ENCODE data around the gene MBD6. TPM values are rescaled to one million over a fixed set of nuclear protein-coding genes. Genes with fewer than 3 reads are reported as not detected.
"Not testable (repeated sequence)": the region's sequence is repeated elsewhere in the genome, so short reads cannot be mapped to it uniquely, and the experiment has no call there.

Gene MBD6
- total RNA-seq, 4 donors from 2014 or later, result 38.0 to 144 (median 71.5) TPM

- Histone ChIP-seq H3K4me3 (no peak overlapping the region), H3K27me3 (no peaks in the 10 kb centered on the region), H3K27ac (no peak overlapping the region), H3K9me3 (no peaks in the 10 kb centered on the region), H3K4me1 (no peaks in the 10 kb centered on the region), H3K36me3 (peaks cover 0 to 48% (median 0%) of the 10 kb centered on the region in 3 donors)
- DNase-seq, result no peak
- TF ChIP-seq CTCF (IDR thresholded peaks at IDR 0.05), result no peak
- no peak for TF ChIP-seq POLR2A (IDR thresholded peaks at IDR 0.05)
Measured at GRCh38 chr12:57498571-57498970, 24.1 kb upstream of the MBD6 start.

- Histone ChIP-seq H3K4me3 (no peak overlapping the region), H3K27me3 (no peaks in the 10 kb centered on the region), H3K36me3 (peaks cover 0 to 64% (median 0%) of the 10 kb centered on the region in 3 donors), H3K4me1 (no peaks in the 10 kb centered on the region), H3K27ac (no peak overlapping the region), H3K9me3 (no peaks in the 10 kb centered on the region)
- DNase-seq, result no peak
- TF ChIP-seq POLR2A (IDR thresholded peaks at IDR 0.05) (no peak), CTCF (IDR thresholded peaks at IDR 0.05) (no peak)
Measured at GRCh38 chr12:57500213-57500612, 22.4 kb upstream of the MBD6 start.

GRCh38 chr12:57502311-57502969 is 20.2 kb upstream of the MBD6 start:
- not testable (repeated sequence) for DNase-seq, H3K27ac ChIP-seq, H3K9me3 ChIP-seq, H3K4me3 ChIP-seq, H3K4me1 ChIP-seq, H3K27me3 ChIP-seq
- H3K36me3 ChIP-seq, result peaks cover 0 to 77% (median 0%) of the 10 kb centered on the region in 3 donors

- H3K4me1 ChIP-seq, H3K9me3 ChIP-seq, H3K27me3 ChIP-seq, H3K4me3 ChIP-seq, DNase-seq, H3K27ac ChIP-seq: not testable (repeated sequence)
- peaks cover 0 to 56% (median 0%) of the 10 kb centered on the region in 3 donors for H3K36me3 ChIP-seq
Measured at GRCh38 chr12:57506541-57506940, 16.1 kb upstream of the MBD6 start.

GRCh38 chr12:57507796-57508195 is 14.8 kb upstream of the MBD6 start:
- not testable (repeated sequence) for H3K27ac ChIP-seq, H3K4me3 ChIP-seq, H3K27me3 ChIP-seq, H3K9me3 ChIP-seq, DNase-seq, H3K4me1 ChIP-seq
- H3K36me3 ChIP-seq, result peaks cover 0 to 60% (median 0%) of the 10 kb centered on the region in 3 donors

- Histone ChIP-seq H3K36me3 (peaks cover 0 to 63% (median 0%) of the 10 kb centered on the region in 3 donors), H3K9me3 (no peaks in the 10 kb centered on the region), H3K27me3 (no peaks in the 10 kb centered on the region), H3K4me3 (no peak overlapping the region), H3K4me1 (no peaks in the 10 kb centered on the region), H3K27ac (no peak overlapping the region)
- no peak for TF ChIP-seq POLR2A (IDR thresholded peaks at IDR 0.05)
- no peak for TF ChIP-seq CTCF (IDR thresholded peaks at IDR 0.05)
- peak in 1 of 3 donors; percentile 27 for DNase-seq
Measured at GRCh38 chr12:57511161-57511560, 11.5 kb upstream of the MBD6 start.

GRCh38 chr12:57511588-57512325 is 10.9 kb upstream of the MBD6 start:
- H3K27me3 ChIP-seq, result no peaks in the 10 kb centered on the region
- H3K27ac ChIP-seq, result no peak overlapping the region
- no peaks in the 10 kb centered on the region for H3K9me3 ChIP-seq
- H3K4me1 ChIP-seq, result no peaks in the 10 kb centered on the region
- H3K36me3 ChIP-seq, result peaks cover 0 to 65% (median 0%) of the 10 kb centered on the region in 3 donors
- no peak for TF ChIP-seq POLR2A (IDR thresholded peaks at IDR 0.05)
- DNase-seq, result peak in 1 of 3 donors; percentile 11
- no peak overlapping the region for H3K4me3 ChIP-seq

Data from Peyer's patch (tissue), 4 donors.